ENCODE data around the gene GTPBP4. TPM values are rescaled to one million over a fixed set of nuclear protein-coding genes. Genes with fewer than 3 reads are reported as not detected.

Gene GTPBP4
- total RNA-seq, 1 donor from 2014 or later, result 45.0 TPM

- H3K27me3 ChIP-seq (ENCODE audit: control insufficient read depth, insufficient read depth, low read length), result no peaks in the 10 kb centered on the region
- peak overlapping the region; percentile 76 for H3K4me3 ChIP-seq (ENCODE audit: low read depth, low read length)
- TF ChIP-seq, protein P1, sequence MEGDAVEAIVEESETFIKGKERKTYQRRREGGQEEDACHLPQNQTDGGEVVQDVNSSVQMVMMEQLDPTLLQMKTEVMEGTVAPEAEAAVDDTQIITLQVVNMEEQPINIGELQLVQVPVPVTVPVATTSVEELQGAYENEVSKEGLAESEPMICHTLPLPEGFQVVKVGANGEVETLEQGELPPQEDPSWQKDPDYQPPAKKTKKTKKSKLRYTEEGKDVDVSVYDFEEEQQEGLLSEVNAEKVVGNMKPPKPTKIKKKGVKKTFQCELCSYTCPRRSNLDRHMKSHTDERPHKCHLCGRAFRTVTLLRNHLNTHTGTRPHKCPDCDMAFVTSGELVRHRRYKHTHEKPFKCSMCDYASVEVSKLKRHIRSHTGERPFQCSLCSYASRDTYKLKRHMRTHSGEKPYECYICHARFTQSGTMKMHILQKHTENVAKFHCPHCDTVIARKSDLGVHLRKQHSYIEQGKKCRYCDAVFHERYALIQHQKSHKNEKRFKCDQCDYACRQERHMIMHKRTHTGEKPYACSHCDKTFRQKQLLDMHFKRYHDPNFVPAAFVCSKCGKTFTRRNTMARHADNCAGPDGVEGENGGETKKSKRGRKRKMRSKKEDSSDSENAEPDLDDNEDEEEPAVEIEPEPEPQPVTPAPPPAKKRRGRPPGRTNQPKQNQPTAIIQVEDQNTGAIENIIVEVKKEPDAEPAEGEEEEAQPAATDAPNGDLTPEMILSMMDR (IDR thresholded peaks at IDR 0.05; ENCODE audit: insufficient read depth, low read length, severe bottlenecking), result no peak
- peaks cover 6% of the 10 kb centered on the region for H3K36me3 ChIP-seq (ENCODE audit: control insufficient read depth, insufficient read depth, low read length)
- FAIRE-seq (no peak), DNase-seq (ENCODE audit: low read depth) (no peak)
Observed at GRCh38 chr10:1048349-1048731, 60.1 kb downstream of the GTPBP4 start.

DNA sequence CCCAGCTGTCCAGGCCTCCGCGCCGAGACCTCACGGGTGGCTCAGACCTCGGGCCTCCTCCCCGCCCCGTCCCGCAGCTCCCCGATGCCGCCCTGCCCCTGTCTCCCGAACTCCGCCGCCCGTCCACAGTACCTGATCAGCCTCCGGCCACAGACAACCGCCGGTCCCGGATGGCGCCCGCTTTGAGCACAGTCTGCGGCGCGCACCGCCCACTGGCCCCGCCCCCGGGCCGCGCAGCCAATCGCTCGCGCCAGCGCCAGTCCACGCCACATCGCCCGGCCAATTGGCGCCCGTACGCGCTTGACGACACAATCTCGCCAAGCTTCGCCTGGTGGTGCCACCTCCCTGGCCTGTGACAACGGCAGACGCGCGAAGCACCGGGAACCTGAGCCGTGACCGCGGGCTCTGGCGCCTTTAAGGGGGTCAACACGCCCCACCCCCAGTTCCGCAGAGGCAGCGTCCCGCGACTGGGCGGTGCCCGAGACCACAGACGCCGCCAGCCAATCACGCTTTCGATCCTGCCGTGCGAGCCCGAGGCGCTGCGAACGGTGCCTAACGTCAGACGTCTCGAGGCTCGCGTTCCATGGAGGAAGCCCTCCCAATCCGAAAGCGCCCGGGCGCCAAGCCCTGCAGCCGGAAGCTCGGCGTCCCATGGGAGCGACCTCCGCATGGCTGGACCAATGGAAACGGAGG lies 60.6 kb downstream of the GTPBP4 start, which contains the start of gene IDI1:
TSS of gene IDI1 (minus strand) at position 388 of the 693 bp plus-strand sequence. CDS start at position 272, 116 bp downstream.
- Histone ChIP-seq H3K27me3 (ENCODE audit: control insufficient read depth, insufficient read depth, low read length) (no peaks in the 10 kb centered on the region), H3K36me3 (ENCODE audit: control insufficient read depth, insufficient read depth, low read length) (peaks cover 3% of the 10 kb centered on the region), H3K4me3 (ENCODE audit: low read depth, low read length) (peak within 1 kb of the TSS; percentile 76)
- DNase-seq (ENCODE audit: low read depth) (peak; percentile 94), FAIRE-seq (no peak)
- TF ChIP-seq, protein P1 (IDR thresholded peaks at IDR 0.05; ENCODE audit: insufficient read depth, low read length, severe bottlenecking), result no peak

- Histone ChIP-seq H3K27me3 (ENCODE audit: control insufficient read depth, insufficient read depth, low read length) (no peaks in the 10 kb centered on the region), H3K4me3 (ENCODE audit: low read depth, low read length) (peak overlapping the region; percentile 76), H3K36me3 (ENCODE audit: control insufficient read depth, insufficient read depth, low read length) (peaks cover 1% of the 10 kb centered on the region)
- TF ChIP-seq, protein P1 (IDR thresholded peaks at IDR 0.05; ENCODE audit: insufficient read depth, low read length, severe bottlenecking), result no peak
- DNase-seq (ENCODE audit: low read depth) (no peak), FAIRE-seq (no peak)
Observed at GRCh38 chr10:1049425-1049958, 61.3 kb downstream of the GTPBP4 start.

DNA sequence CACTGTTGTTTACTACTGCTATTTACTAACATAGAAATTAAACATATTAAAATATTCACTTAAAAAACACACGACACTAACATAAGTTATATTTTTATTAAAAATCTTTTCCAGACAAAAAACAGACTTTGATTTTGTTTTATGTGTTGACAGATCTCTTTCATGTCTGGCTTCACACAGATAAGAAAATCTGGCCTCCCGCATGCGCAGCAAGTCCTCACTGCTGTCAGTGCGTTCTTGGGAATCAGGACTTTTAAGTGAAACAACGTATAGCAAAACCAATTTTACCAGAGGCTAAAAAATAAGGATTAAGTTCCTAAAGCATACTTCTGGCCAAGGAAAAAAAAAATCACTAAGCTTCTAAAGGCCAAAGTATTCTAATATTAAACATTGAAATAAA lies 61.9 kb downstream of the GTPBP4 start:
- TF ChIP-seq, protein P1 (IDR thresholded peaks at IDR 0.05; ENCODE audit: insufficient read depth, low read length, severe bottlenecking), result no peak
- FAIRE-seq, result no peak
- DNase-seq (ENCODE audit: low read depth), result peak; percentile 41
- H3K4me3 ChIP-seq (ENCODE audit: low read depth, low read length), result peak overlapping the region; percentile 76
- peaks cover 1% of the 10 kb centered on the region for H3K36me3 ChIP-seq (ENCODE audit: control insufficient read depth, insufficient read depth, low read length)
- H3K27me3 ChIP-seq (ENCODE audit: control insufficient read depth, insufficient read depth, low read length), result no peaks in the 10 kb centered on the region

DNA sequence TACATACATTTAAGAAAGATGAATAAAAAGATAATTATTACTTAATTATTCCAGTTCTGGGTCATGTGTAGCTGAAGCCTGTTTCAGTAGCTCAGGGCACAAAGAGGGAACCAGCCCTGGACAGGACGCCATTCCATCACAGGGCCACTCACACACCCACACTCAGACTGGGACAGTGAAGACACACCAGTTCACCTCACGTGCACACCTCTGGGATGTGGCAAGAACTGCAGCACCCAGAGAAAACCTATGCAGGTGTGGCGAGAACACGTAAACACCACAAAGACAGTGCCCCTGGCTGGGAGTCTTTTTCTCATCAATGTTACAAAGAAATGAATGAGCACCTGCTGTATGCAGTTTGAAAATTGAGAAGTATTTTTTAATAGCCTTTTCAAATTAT lies 62.3 kb downstream of the GTPBP4 start:
- peak; percentile 46 for DNase-seq (ENCODE audit: low read depth)
- Histone ChIP-seq H3K27me3 (ENCODE audit: control insufficient read depth, insufficient read depth, low read length) (no peaks in the 10 kb centered on the region), H3K36me3 (ENCODE audit: control insufficient read depth, insufficient read depth, low read length) (no peaks in the 10 kb centered on the region), H3K4me3 (ENCODE audit: low read depth, low read length) (peak overlapping the region; percentile 14)
- FAIRE-seq, result no peak
- TF ChIP-seq, protein P1 (IDR thresholded peaks at IDR 0.05; ENCODE audit: insufficient read depth, low read length, severe bottlenecking), result no peak
